HepG2 (cell line): ENCODE measurements around the gene STRADA. TPM values are rescaled to one million over a fixed set of nuclear protein-coding genes. Genes with fewer than 3 reads are reported as not detected.

Experiments used
- ARHGAP35 ChIP-seq: sonication (generic); formaldehyde crosslinking; IDR thresholded peaks from 2 replicates; pipeline ENCODE4 v1.9.0; 2022; ENCODE audit warnings: mild to moderate bottlenecking, inconsistent platforms, moderate library complexity, missing genetic modification reagents, borderline replicate concordance
- BCL6 ChIP-seq: IDR thresholded peaks from 2 replicates; pipeline ENCODE4 v1.6.1; 2016; ENCODE audit warnings: missing genetic modification reagents, missing compliant biosample characterization
- BCLAF1 ChIP-seq: fragments of 450-650 bp; IDR thresholded peaks from 2 replicates; pipeline ENCODE4 v1.6.1; 2017; ENCODE audit warnings: mild to moderate bottlenecking
- FOXJ3 ChIP-seq: sonication (generic); formaldehyde crosslinking; IDR thresholded peaks from 2 replicates; pipeline ENCODE4 v1.4.0; 2020; ENCODE audit warnings: missing genetic modification reagents, mild to moderate bottlenecking, borderline replicate concordance
- HBP1 ChIP-seq: IDR thresholded peaks from 2 replicates; pipeline ENCODE4 v1.6.1; 2016; ENCODE audit warnings: low read depth, control low read depth
- HMGXB4 ChIP-seq, 2 experiments: sonication (generic) in 1 of 2; formaldehyde crosslinking in 1 of 2; IDR thresholded peaks; 2 replicates each; pipeline versions ENCODE4 v1.4.0 to v1.6.1; 2018 to 2020; ENCODE audit warnings: missing genetic modification reagents in 2 of 2, borderline replicate concordance in 1 of 2, low read depth in 1 of 2, mild to moderate bottlenecking in 1 of 2, missing biosample characterization in 1 of 2
- IRF9 ChIP-seq: sonication (generic); formaldehyde crosslinking; IDR thresholded peaks from 2 replicates; pipeline ENCODE4 v1.8.0; 2022; ENCODE audit warnings: missing genetic modification reagents, mild to moderate bottlenecking, borderline replicate concordance
- ISX ChIP-seq: sonication (generic); formaldehyde crosslinking; conservative IDR thresholded peaks from 2 replicates; pipeline ENCODE4 v1.5.0; 2020; ENCODE audit warnings: missing genetic modification reagents
- MLLT10 ChIP-seq: sonication (generic); formaldehyde crosslinking; IDR thresholded peaks from 2 replicates; pipeline ENCODE4 v1.4.0; 2020; ENCODE audit warnings: missing genetic modification reagents
- PAX8 ChIP-seq: sonication (generic); formaldehyde crosslinking; IDR thresholded peaks from 2 replicates; pipeline ENCODE4 v1.8.0; 2022; ENCODE audit warnings: mild to moderate bottlenecking, missing genetic modification reagents, borderline replicate concordance
- RBFOX2 ChIP-seq: fragments of 200-400 bp; formaldehyde crosslinking; IDR thresholded peaks from 2 replicates; pipeline ENCODE4 v1.6.1; 2017; ENCODE audit warnings: low read depth, mild to moderate bottlenecking, low read length
- RFX5 ChIP-seq: IDR thresholded peaks from 2 replicates; pipeline ENCODE4 v1.6.1; 2011; ENCODE audit warnings: low read depth, low read length, improper control_type of control experiment
- SMAD1 ChIP-seq: sonication (generic); formaldehyde crosslinking; IDR thresholded peaks from 2 replicates; pipeline ENCODE4 v1.4.0; 2020; ENCODE audit warnings: missing genetic modification reagents, low read depth, mild to moderate bottlenecking, borderline replicate concordance
- TARDBP ChIP-seq: sonication (generic); formaldehyde crosslinking; IDR thresholded peaks from 2 replicates; pipeline ENCODE4 v1.8.0; 2022; ENCODE audit warnings: mild to moderate bottlenecking, missing genetic modification reagents
- TBX2 ChIP-seq: sonication (generic); formaldehyde crosslinking; IDR thresholded peaks from 2 replicates; pipeline ENCODE4 v1.5.0; 2020; ENCODE audit warnings: missing genetic modification reagents, mild to moderate bottlenecking, borderline replicate concordance
- ZNF383 ChIP-seq: sonication (generic); formaldehyde crosslinking; IDR thresholded peaks from 2 replicates; pipeline ENCODE4 v1.4.0; 2020; ENCODE audit warnings: missing genetic modification reagents, mild to moderate bottlenecking, borderline replicate concordance
- ZNF576 ChIP-seq: sonication (generic); formaldehyde crosslinking; IDR thresholded peaks from 2 replicates; pipeline ENCODE4 v1.4.0; 2020; ENCODE audit warnings: mild to moderate bottlenecking, missing genetic modification reagents
- ZNF616 ChIP-seq: sonication (generic); formaldehyde crosslinking; IDR thresholded peaks from 2 replicates; pipeline ENCODE4 v1.5.0; 2020; ENCODE audit warnings: low read depth, mild to moderate bottlenecking, missing genetic modification reagents
- ZNF773 ChIP-seq: sonication (generic); formaldehyde crosslinking; IDR thresholded peaks from 2 replicates; pipeline ENCODE4 v1.4.0; 2020; ENCODE audit warnings: missing genetic modification reagents, borderline replicate concordance
- ZNF788 ChIP-seq: sonication (generic); formaldehyde crosslinking; IDR thresholded peaks from 2 replicates; pipeline ENCODE4 v1.5.0; 2020; ENCODE audit warnings: mild to moderate bottlenecking, missing genetic modification reagents, borderline replicate concordance
- polyA plus RNA-seq, 8 experiments: library from polyadenylated mRNA; depleted of rRNA in 3 of 8; stranded (reverse) in 7 of 8; unstranded in 1 of 8; fragments of >200 nt; fragmentation: Illumina TruSeq in 4 of 8; extraction: Trizol in 4 of 8; gene quantifications; 2 replicates each; pipeline versions ENCODE4 v1.2.1 to v1.2.3, GENCODE V29; 2011 to 2016; ENCODE audit warnings: low read depth in 4 of 8, missing spikeins in 1 of 8, mixed read lengths in 1 of 8; ENCODE audit not compliant: insufficient read depth in 1 of 8
- total RNA-seq, 5 experiments: library from RNA; depleted of rRNA; stranded (reverse); fragments of >200 nt; fragmentation: Illumina TruSeq; extraction: Trizol; gene quantifications; 2 replicates each; pipeline ENCODE4 v1.2.3, GENCODE V29; 2016; ENCODE audit warnings: low read depth in 1 of 5

STRADA gene
- total and polyA plus RNA-seq, 2 of the 13 experiments (the other 11 are each of a cell fraction or from before 2014, with no cell fraction given): 17.6 to 17.9 TPM

- TF ChIP-seq HMGXB4 (CRISPR knock-in tag; IDR thresholded peaks at IDR 0.05; ENCODE audit: borderline replicate concordance in 1 of 2, low read depth in 1 of 2) (peak; percentile 43 to 78; a peak in 1 of 4 replicates), ZNF576 (CRISPR knock-in tag) (no peak), RBFOX2 (peak; percentile 48), ARHGAP35 (no peak), SMAD1 (no peak), TBX2 (CRISPR knock-in tag) (peak; percentile 38; the same call in 1 of the 2 replicates), ZNF788 (CRISPR knock-in tag) (peak; percentile 33; the same call in 1 of the 2 replicates), ISX (CRISPR knock-in tag) (peak; percentile 48; the same call in 1 of the 2 replicates), RFX5 (no peak), PAX8 (CRISPR knock-in tag) (no peak; the same call in 1 of the 2 replicates), ZNF383 (CRISPR knock-in tag) (no peak), ZNF773 (CRISPR knock-in tag) (peak; percentile 78; the same call in 1 of the 2 replicates), HBP1 (CRISPR knock-in tag) (no peak), ZNF616 (0 out of 2 replicates have a peak, but pooled peaks have one; percentile 56), FOXJ3 (no peak), BCL6 (CRISPR knock-in tag) (0 out of 2 replicates have a peak, but pooled peaks have one; percentile 8), BCLAF1 (no peak), TARDBP (CRISPR knock-in tag) (peak; percentile 55; the same call in 1 of the 2 replicates), IRF9 (CRISPR knock-in tag) (peak; percentile 70; the same call in 1 of the 2 replicates), MLLT10 (CRISPR knock-in tag) (no peak)
These were observed 32.8 kb upstream of the STRADA start, which contains the start of gene DDX42 (continued) for GRCh38 chr17:63774141-63774968.
